ENCODE data around the gene MMAB. TPM values are rescaled to one million over a fixed set of nuclear protein-coding genes. Genes with fewer than 3 reads are reported as not detected.

The MMAB gene
- total RNA-seq, 2 experiments from 2014 or later = 36.0 to 38.0 TPM

DNA sequence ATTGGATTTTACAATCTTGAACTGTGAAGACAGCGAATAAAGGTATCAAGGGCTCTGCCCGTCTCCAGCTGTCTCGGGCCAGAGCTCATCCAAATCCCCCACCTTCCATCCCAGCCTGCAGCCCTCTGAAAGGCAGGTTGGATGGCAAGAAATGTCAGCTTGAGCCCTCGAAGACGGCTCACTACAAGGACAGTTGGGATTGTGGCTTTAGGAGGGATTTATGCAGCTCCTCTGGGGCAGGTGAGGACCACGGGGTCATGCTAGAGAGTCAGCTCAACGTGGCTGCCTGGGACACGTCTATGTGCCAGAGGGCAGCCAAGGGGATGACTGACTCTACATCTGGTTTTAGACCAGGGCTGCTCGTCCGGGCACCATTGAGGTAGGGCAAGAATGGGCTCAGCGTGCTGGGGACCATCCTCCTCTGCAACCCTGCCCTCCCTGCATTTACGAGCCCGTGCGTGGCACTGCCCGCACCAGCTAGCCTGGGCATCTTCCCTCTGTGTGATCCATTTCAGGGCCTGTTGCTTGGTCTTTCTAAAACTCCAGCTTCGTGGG lies 16.5 kb upstream of the MMAB start:
- ChIA-PET CTCF (interaction anchor here (2.5 kb wide), 1 partner anchor 8 kb away, joined by 12 read pairs; no protein-coding TSS in a partner anchor), POLR2A (interaction anchor here (1.5 kb wide), 1 partner anchor 16 kb away, joined by 8 read pairs; the partner anchor contains the start of genes MMAB and MVK)
- H3K4me1 Mint-ChIP-seq = peaks cover 9% of the 10 kb centered on the region

GRCh38 chr12:109589240-109589590 lies 15.9 kb upstream of the MMAB start:
- Mint-ChIP-seq H3K27ac (no peak overlapping the region), H3K4me1 (peaks cover 3% of the 10 kb centered on the region), H3K27me3 (no peaks in the 10 kb centered on the region), H3K4me3 (no peak overlapping the region), H3K36me3 (ENCODE audit: low read depth) (peaks cover 7% of the 10 kb centered on the region), H3K9me3 (no peaks in the 10 kb centered on the region)
- ChIA-PET CTCF (interaction anchor here (2.5 kb wide), 1 partner anchor 8 kb away, joined by 12 read pairs; no protein-coding TSS in a partner anchor), POLR2A (interaction anchor here (1.5 kb wide), 1 partner anchor 16 kb away, joined by 8 read pairs; the partner anchor contains the start of genes MMAB and MVK)
- no peak for DNase-seq

More for the DNA sequence above, 16.5 kb upstream of the MMAB start:
- peaks cover 9% of the 10 kb centered on the region for H3K36me3 Mint-ChIP-seq (ENCODE audit: low read depth)
- H3K4me3 Mint-ChIP-seq = no peak overlapping the region
- H3K9me3 Mint-ChIP-seq = no peaks in the 10 kb centered on the region
- H3K27ac Mint-ChIP-seq = no peak overlapping the region
- no peak for DNase-seq
- no peaks in the 10 kb centered on the region for H3K27me3 Mint-ChIP-seq

DNA sequence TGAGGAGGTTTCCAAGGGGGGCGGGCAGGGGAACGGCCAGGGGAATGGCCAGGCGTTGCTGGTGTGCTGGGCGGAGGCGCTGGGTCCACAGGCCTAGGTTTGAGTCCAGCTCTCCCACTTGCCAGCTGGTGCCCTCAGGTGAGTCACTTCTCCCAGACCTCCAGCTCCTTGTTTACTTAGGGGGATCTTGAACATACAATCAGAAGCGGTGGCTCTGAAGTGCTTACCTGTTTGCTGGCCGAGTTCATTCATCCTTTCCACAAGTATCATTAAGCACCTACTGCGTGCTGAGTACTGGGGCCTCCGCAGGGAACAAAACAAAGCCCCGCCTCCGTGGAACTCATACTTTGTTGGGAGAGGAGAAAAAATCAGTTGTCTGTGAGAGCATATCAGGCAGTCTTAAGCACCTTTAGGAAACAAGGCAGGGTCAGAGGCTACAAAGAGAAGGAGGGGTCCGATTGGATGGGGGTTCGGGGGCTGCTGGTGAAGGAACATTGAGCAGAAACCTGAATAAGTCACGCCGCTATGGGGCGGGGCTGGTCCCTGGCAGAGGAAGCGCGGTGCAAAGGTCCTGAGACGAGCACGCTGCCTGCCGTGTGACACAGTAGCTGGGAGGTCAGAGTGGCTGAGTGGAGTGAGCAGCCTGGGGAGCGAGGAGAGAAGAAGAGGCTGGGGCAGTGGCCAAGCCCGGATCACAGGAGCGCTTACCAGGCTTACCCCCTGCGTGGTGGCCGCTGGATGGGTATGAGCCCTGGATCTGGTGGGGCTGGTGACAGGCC lies 15.3 kb upstream of the MMAB start:
- DNase-seq = no peak
- Mint-ChIP-seq H3K4me1 (peaks cover 2% of the 10 kb centered on the region), H3K4me3 (no peak overlapping the region), H3K27ac (no peak overlapping the region), H3K9me3 (no peaks in the 10 kb centered on the region), H3K36me3 (ENCODE audit: low read depth) (peaks cover 7% of the 10 kb centered on the region), H3K27me3 (no peaks in the 10 kb centered on the region)
- CTCF ChIA-PET = interaction anchor here (2.5 kb wide), 1 partner anchor 9 kb away, joined by 12 read pairs; no protein-coding TSS in a partner anchor
- POLR2A ChIA-PET = no interaction called here

DNA sequence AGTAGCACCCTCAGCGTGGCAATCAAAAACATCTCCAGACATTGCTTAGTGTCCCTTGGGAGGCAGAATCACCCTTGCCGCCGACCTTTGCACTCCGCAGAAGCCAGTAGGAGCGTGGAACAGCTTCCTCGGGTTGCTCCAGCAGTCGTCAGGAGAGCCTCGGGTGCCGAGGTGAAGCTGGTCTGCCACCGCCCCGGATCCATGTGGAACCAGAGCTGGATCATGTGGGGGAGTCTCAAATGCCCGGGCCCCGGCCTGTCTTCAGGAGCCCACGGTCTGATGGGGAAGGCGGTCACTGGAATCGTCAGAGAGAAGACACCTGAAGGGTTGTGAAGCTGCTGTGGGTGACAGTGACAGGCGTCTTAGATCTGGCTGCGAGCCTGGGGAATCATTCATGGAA lies 14.6 kb upstream of the MMAB start:
- Mint-ChIP-seq H3K27me3 (no peaks in the 10 kb centered on the region), H3K9me3 (no peaks in the 10 kb centered on the region), H3K36me3 (ENCODE audit: low read depth) (peaks cover 7% of the 10 kb centered on the region), H3K27ac (no peak overlapping the region), H3K4me3 (no peak overlapping the region), H3K4me1 (no peaks in the 10 kb centered on the region)
- POLR2A ChIA-PET = no interaction called here
- DNase-seq = no peak
- CTCF ChIA-PET = interaction anchor here (2.5 kb wide), 1 partner anchor 10 kb away, joined by 12 read pairs; no protein-coding TSS in a partner anchor

GRCh38 chr12:109586385-109587296 lies 13.3 kb upstream of the MMAB start:
- CTCF ChIA-PET = interaction anchor here (2.6 kb wide), 1 partner anchor 11 kb away, joined by 10 read pairs; no protein-coding TSS in a partner anchor

GRCh38 chr12:109583733-109584132 lies 10.4 kb upstream of the MMAB start:
- Mint-ChIP-seq H3K27ac (no peak overlapping the region), H3K27me3 (no peaks in the 10 kb centered on the region), H3K4me1 (no peaks in the 10 kb centered on the region), H3K9me3 (no peaks in the 10 kb centered on the region), H3K36me3 (ENCODE audit: low read depth) (peaks cover 25% of the 10 kb centered on the region), H3K4me3 (no peak overlapping the region)
- ChIA-PET CTCF (no interaction called here), POLR2A (no interaction called here)
- no peak for DNase-seq

More at GRCh38 chr12:109586385-109587296, 13.3 kb upstream of the MMAB start:
- no peak overlapping the region for H3K27ac Mint-ChIP-seq
- no peak for DNase-seq
- no peak overlapping the region for H3K4me3 Mint-ChIP-seq
- H3K9me3 Mint-ChIP-seq = no peaks in the 10 kb centered on the region
- no peaks in the 10 kb centered on the region for H3K4me1 Mint-ChIP-seq
- POLR2A ChIA-PET = interaction anchor here (1.1 kb wide), 1 partner anchor 13 kb away, joined by 6 read pairs; the partner anchor contains the start of genes MMAB and MVK
- H3K36me3 Mint-ChIP-seq (ENCODE audit: low read depth) = peaks cover 10% of the 10 kb centered on the region
- H3K27me3 Mint-ChIP-seq = no peaks in the 10 kb centered on the region

GRCh38 chr12:109582636-109583035 lies 9.3 kb upstream of the MMAB start:
- DNase-seq = no peak
- CTCF ChIA-PET = interaction anchor here (0.8 to 2.3 kb wide), 2 partner anchors 10 to 15 kb away, joined by 4 to 7 read pairs; no protein-coding TSS in a partner anchor
- POLR2A ChIA-PET = interaction anchor here (1.0 kb wide), 1 partner anchor 9 kb away, joined by 3 read pairs; the partner anchor contains the start of gene MVK
- Mint-ChIP-seq H3K36me3 (ENCODE audit: low read depth) (peaks cover 26% of the 10 kb centered on the region), H3K27me3 (no peaks in the 10 kb centered on the region), H3K9me3 (no peaks in the 10 kb centered on the region), H3K4me1 (no peaks in the 10 kb centered on the region), H3K27ac (no peak overlapping the region), H3K4me3 (no peak overlapping the region)

DNA sequence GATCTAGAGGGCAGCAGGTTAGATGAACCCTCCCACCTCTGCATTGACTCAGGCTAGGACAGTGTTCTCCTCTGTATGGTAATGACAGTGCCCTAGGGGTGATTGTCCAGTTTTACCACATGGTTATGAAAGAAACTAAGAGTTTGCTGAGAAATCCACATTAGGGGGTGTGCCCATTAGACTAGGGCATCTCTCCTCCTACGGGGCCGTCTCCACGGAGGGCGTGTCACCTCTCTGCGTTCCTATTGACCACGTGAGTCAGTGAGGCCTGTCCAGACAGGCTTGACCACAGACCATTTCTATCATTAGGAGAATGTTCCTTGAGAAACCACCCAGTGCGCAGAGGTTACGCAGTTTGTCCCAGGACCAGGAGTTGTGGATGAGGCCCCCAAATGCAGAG lies 8.6 kb upstream of the MMAB start:
- CTCF ChIA-PET = interaction anchor here (2.3 kb wide), 1 partner anchor 16 kb away, joined by 7 read pairs; no protein-coding TSS in a partner anchor

DNA sequence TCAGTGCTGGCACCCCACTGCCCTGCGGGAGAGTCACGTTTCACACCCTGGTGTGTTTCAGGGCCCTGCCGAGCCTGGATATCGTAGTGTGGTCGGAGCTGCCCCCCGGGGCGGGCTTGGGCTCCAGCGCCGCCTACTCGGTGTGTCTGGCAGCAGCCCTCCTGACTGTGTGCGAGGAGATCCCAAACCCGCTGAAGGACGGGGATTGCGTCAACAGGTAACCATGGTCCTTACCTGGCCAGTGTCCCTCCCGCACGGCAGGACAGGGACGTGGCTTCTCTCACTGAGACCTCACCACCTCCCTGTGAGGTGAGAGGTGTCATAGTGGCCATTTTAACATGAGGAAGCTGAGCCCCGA lies 8.0 kb upstream of the MMAB start:
- Mint-ChIP-seq H3K36me3 (ENCODE audit: low read depth) (peaks cover 33% of the 10 kb centered on the region), H3K4me1 (peaks cover under 1% of the 10 kb centered on the region), H3K4me3 (no peak overlapping the region), H3K27me3 (no peaks in the 10 kb centered on the region), H3K27ac (no peak overlapping the region), H3K9me3 (no peaks in the 10 kb centered on the region)
- CTCF ChIA-PET = interaction anchor here (2.3 kb wide), 1 partner anchor 16 kb away, joined by 7 read pairs; no protein-coding TSS in a partner anchor
- POLR2A ChIA-PET = no interaction called here
- no peak for DNase-seq

More for the DNA sequence above, 8.6 kb upstream of the MMAB start:
- no peaks in the 10 kb centered on the region for H3K9me3 Mint-ChIP-seq
- H3K4me1 Mint-ChIP-seq = no peaks in the 10 kb centered on the region
- H3K4me3 Mint-ChIP-seq = no peak overlapping the region
- H3K36me3 Mint-ChIP-seq (ENCODE audit: low read depth) = peaks cover 31% of the 10 kb centered on the region
- no peak overlapping the region for H3K27ac Mint-ChIP-seq
- DNase-seq = no peak
- POLR2A ChIA-PET = interaction anchor here (1.0 kb wide), 1 partner anchor 8 kb away, joined by 3 read pairs; the partner anchor contains the start of gene MVK
- H3K27me3 Mint-ChIP-seq = no peaks in the 10 kb centered on the region

DNA sequence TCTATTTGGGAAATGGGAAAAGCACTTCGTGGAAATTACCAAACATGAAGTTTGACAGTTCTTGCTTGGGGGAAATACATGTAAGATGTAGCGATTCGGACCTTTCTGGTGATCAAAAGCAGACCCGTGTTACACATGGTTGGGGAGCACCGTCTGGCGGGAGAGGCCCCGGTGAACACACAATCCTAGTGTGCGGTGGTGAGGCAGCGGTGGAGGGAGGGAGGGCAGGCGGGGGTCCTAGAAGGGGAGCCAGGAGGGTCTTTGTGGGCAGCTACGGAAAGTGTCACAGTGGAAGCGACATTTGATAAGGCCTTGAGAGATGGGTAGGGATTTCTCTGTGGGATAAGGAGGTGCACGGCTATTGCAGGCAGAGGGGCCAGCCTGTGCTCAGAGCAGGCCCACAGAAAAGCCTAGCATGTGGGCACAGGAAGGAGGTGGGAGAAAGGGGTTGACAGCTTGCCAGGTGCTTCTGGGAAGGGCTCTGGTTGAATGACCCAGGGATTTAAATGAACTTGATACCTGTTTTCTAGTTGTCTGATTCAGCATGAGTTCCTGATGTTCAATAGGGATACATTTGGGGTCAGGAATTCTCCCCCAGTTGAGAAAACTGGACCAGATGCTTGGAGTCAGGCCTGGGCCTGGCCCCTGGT lies 7.5 kb upstream of the MMAB start:
- Mint-ChIP-seq H3K27me3 (no peaks in the 10 kb centered on the region), H3K36me3 (ENCODE audit: low read depth) (peaks cover 35% of the 10 kb centered on the region), H3K9me3 (no peaks in the 10 kb centered on the region), H3K4me3 (no peak overlapping the region), H3K4me1 (peaks cover 2% of the 10 kb centered on the region), H3K27ac (no peak overlapping the region)
- ChIA-PET CTCF (interaction anchor here (2.3 kb wide), 1 partner anchor 17 kb away, joined by 7 read pairs; no protein-coding TSS in a partner anchor), POLR2A (no interaction called here)
- DNase-seq = no peak

DNA sequence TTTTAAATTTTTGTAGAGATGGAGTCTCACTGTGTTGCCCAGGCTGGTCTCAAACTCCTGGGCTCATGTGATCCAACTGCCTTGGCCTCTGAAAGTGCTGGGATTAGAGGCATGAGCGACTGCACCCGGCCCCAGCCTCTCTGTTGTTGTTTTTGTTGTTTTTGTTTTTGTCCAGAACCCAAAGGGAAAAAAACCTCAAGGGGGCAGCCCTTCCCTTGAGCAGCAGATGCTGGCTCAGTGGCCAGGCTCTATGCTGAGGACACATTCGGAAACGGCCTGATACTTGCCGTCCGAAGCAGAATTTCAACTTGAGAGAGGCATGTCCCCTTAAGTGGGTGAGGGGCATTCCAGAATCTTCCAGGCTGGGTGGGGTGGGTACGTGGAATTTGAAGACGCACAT lies 7.0 kb upstream of the MMAB start:
- CTCF ChIA-PET = no interaction called here
- peaks cover 2% of the 10 kb centered on the region for H3K4me1 Mint-ChIP-seq
- H3K27ac Mint-ChIP-seq = no peak overlapping the region
- H3K36me3 Mint-ChIP-seq (ENCODE audit: low read depth) = peaks cover 35% of the 10 kb centered on the region
- H3K4me3 Mint-ChIP-seq = no peak overlapping the region
- no peaks in the 10 kb centered on the region for H3K9me3 Mint-ChIP-seq
- no peak for DNase-seq
- POLR2A ChIA-PET = no interaction called here
- no peaks in the 10 kb centered on the region for H3K27me3 Mint-ChIP-seq

DNA sequence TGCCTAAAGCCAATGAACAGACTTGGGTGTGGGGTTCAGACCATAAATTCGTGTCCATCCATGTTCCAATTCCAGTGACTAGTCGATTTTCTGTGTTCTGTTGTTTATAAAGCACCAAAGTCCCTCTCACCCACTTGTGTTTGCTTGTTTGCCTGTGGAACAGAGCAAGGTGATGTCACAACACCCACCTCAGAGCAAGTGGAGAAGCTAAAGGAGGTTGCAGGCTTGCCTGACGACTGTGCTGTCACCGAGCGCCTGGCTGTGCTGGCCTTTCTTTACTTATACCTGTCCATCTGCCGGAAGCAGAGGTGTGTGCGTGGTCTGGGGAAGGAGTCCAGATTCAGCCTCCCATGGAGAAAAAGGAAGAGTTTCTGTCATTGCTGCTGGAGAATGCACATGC lies 6.3 kb upstream of the MMAB start:
- Mint-ChIP-seq H3K27me3 (no peaks in the 10 kb centered on the region), H3K4me1 (peaks cover 6% of the 10 kb centered on the region), H3K36me3 (ENCODE audit: low read depth) (peaks cover 35% of the 10 kb centered on the region), H3K9me3 (no peaks in the 10 kb centered on the region), H3K27ac (no peak overlapping the region), H3K4me3 (no peak overlapping the region)
- no peak for DNase-seq
- ChIA-PET POLR2A (no interaction called here), CTCF (no interaction called here)

Data from activated CD4-positive, alpha-beta memory T cell treated with anti-CD3 and anti-CD28 coated beads, Interleukin-2, amount 10 ng/mL, durations not matched to agents 7 days and 5 days (primary cell).